GM10847 (cell line): ENCODE data around the gene LRFN2.

Experiments used
- POLR2A ChIP-seq: IDR thresholded peaks from 2 replicates; pipeline ENCODE4 v1.6.1; 2011; ENCODE audit not compliant: insufficient read length; ENCODE audit errors: extremely low read depth

Gene LRFN2

GRCh38 chr6:40587240-40588069 lies at the start of gene LRFN2:
TSS of gene LRFN2 (minus strand) at chr6:40587364.
- no peak for TF ChIP-seq POLR2A

- no peak for TF ChIP-seq POLR2A
Measured at GRCh38 chr6:40634429-40634828, 47.3 kb upstream of the LRFN2 start.

- TF ChIP-seq POLR2A = no peak
Measured at GRCh38 chr6:40631744-40632143, 44.6 kb upstream of the LRFN2 start.

GRCh38 chr6:40630488-40630887 lies 43.3 kb upstream of the LRFN2 start:
- TF ChIP-seq POLR2A = no peak

- no peak for TF ChIP-seq POLR2A
Measured at GRCh38 chr6:40630051-40630450, 42.9 kb upstream of the LRFN2 start.

- no peak for TF ChIP-seq POLR2A
Measured at GRCh38 chr6:40629463-40629862, 42.3 kb upstream of the LRFN2 start.

GRCh38 chr6:40627316-40627715 lies 40.2 kb upstream of the LRFN2 start:
- no peak for TF ChIP-seq POLR2A

GRCh38 chr6:40626886-40627285 lies 39.7 kb upstream of the LRFN2 start:
- TF ChIP-seq POLR2A = no peak

GRCh38 chr6:40623932-40624331 lies 36.8 kb upstream of the LRFN2 start:
- no peak for TF ChIP-seq POLR2A

- no peak for TF ChIP-seq POLR2A
Measured at GRCh38 chr6:40623178-40623577, 36.0 kb upstream of the LRFN2 start.

GRCh38 chr6:40620574-40621240 lies 33.5 kb upstream of the LRFN2 start:
- no peak for TF ChIP-seq POLR2A

GRCh38 chr6:40614671-40615070 lies 27.5 kb upstream of the LRFN2 start:
- TF ChIP-seq POLR2A = no peak

GRCh38 chr6:40611912-40612311 lies 24.7 kb upstream of the LRFN2 start:
- TF ChIP-seq POLR2A = no peak

- TF ChIP-seq POLR2A = no peak
Measured at GRCh38 chr6:40611434-40611833, 24.3 kb upstream of the LRFN2 start.

- no peak for TF ChIP-seq POLR2A
Measured at GRCh38 chr6:40610229-40610628, 23.1 kb upstream of the LRFN2 start.

- TF ChIP-seq POLR2A = no peak
Measured at GRCh38 chr6:40606981-40607380, 19.8 kb upstream of the LRFN2 start.
